GM12874 (cell line): ENCODE results near the gene NAA10.

Experiments
- CTCF ChIP-seq: IDR thresholded peaks from 2 replicates; pipeline ENCODE4 v1.5.1; 2011; ENCODE audit warnings: low read depth, mild to moderate bottlenecking, control low read depth, low read length, moderate library complexity; ENCODE audit not compliant: insufficient read depth

NAA10 gene

GRCh38 chrX:153973127-153974002 lies 38.5 kb upstream of the NAA10 start:
- TF ChIP-seq CTCF, result no peak

GRCh38 chrX:153972368-153973126 lies 37.7 kb upstream of the NAA10 start, which contains the start of gene TMEM187:
Gene TMEM187 (plus strand): TSS chrX:153972754. CDS start chrX:153982063, 9,309 bp downstream.
- no peak for TF ChIP-seq CTCF

GRCh38 chrX:153971450-153972367 lies 36.9 kb upstream of the NAA10 start, which contains the start of gene HCFC1:
Gene HCFC1 (minus strand): TSS chrX:153971818. CDS start chrX:153970840, 978 bp downstream.
- TF ChIP-seq CTCF, result no peak

GRCh38 chrX:153971124-153971449 lies 36.2 kb upstream of the NAA10 start:
- no peak for TF ChIP-seq CTCF

GRCh38 chrX:153970357-153971123 lies 35.7 kb upstream of the NAA10 start:
- TF ChIP-seq CTCF, result no peak

GRCh38 chrX:153969904-153970356 lies 35.1 kb upstream of the NAA10 start:
- TF ChIP-seq CTCF, result no peak
